ENCODE measurements around the gene MAP2K6. TPM values are rescaled to one million over a fixed set of nuclear protein-coding genes. Genes with fewer than 3 reads are reported as not detected.

The MAP2K6 gene
- total and polyA plus RNA-seq, 4 donors = 2.2 to 14.4 (median 7.6) TPM

DNA sequence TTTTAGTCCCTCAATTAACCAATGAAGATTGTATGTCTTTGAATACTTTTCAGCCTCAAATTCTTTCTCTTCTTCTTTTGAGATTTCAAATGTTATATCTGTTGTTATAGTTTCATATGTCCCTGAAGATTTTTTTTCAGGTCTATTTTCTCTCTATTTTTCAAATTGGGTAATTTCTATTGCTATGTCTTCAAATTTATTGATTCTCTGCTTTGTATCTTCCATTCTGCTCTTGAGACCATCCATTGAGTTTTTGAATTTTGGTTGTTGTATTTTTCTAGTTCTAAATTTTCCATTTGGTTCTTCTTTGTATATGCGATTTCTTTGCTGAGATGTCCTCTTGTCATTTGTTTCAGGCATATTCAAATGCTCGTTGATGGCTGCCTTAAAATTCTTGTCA lies 26.7 kb downstream of the MAP2K6 start:
- no peak for ATAC-seq (ENCODE audit: insufficient read depth, low FRiP score)
- Histone ChIP-seq H3K4me3 (no peak overlapping the region), H3K27me3 (ENCODE audit: control insufficient read depth in 3 of 3, insufficient read depth in 3 of 3, low read length in 2 of 3) (no peaks in the 10 kb centered on the region), H3K36me3 (ENCODE audit: control insufficient read depth in 4 of 4, insufficient read depth in 4 of 4, low read length in 4 of 4) (no peaks in the 10 kb centered on the region), H3K9ac (ENCODE audit: insufficient read depth in 1 of 2, low read length in 2 of 2) (no peak overlapping the region), H3K9me3 (ENCODE audit: control insufficient read depth in 4 of 4, insufficient read depth in 3 of 4, low read length in 3 of 4) (peaks cover 0 to 7% (median 1%) of the 10 kb centered on the region in 4 donors), H3K27ac (ENCODE audit: low read depth in 1 of 2, low read length in 1 of 2) (no peak overlapping the region), H3K4me1 (ENCODE audit: control insufficient read depth in 5 of 5, insufficient read depth in 5 of 5, low read length in 5 of 5) (peaks cover 0 to 1% (median 0%) of the 10 kb centered on the region in 5 donors)
- TF ChIP-seq, protein P1, sequence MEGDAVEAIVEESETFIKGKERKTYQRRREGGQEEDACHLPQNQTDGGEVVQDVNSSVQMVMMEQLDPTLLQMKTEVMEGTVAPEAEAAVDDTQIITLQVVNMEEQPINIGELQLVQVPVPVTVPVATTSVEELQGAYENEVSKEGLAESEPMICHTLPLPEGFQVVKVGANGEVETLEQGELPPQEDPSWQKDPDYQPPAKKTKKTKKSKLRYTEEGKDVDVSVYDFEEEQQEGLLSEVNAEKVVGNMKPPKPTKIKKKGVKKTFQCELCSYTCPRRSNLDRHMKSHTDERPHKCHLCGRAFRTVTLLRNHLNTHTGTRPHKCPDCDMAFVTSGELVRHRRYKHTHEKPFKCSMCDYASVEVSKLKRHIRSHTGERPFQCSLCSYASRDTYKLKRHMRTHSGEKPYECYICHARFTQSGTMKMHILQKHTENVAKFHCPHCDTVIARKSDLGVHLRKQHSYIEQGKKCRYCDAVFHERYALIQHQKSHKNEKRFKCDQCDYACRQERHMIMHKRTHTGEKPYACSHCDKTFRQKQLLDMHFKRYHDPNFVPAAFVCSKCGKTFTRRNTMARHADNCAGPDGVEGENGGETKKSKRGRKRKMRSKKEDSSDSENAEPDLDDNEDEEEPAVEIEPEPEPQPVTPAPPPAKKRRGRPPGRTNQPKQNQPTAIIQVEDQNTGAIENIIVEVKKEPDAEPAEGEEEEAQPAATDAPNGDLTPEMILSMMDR (IDR thresholded peaks at IDR 0.05; ENCODE audit: control extremely low read depth, extremely low read depth) = no peak
- DNase-seq = no peak
- 95 to 97% methylated on average over 2 of the region's 2 CpGs for WGBS, 2 donors

- Histone ChIP-seq H3K27me3 (ENCODE audit: control insufficient read depth in 3 of 3, insufficient read depth in 3 of 3, low read length in 2 of 3) (no peaks in the 10 kb centered on the region), H3K4me3 (no peak overlapping the region), H3K4me1 (ENCODE audit: control insufficient read depth in 5 of 5, insufficient read depth in 5 of 5, low read length in 5 of 5) (peaks cover 0 to 7% (median 1%) of the 10 kb centered on the region in 5 donors), H3K9ac (ENCODE audit: insufficient read depth in 1 of 2, low read length in 2 of 2) (no peak overlapping the region), H3K9me3 (ENCODE audit: control insufficient read depth in 4 of 4, insufficient read depth in 3 of 4, low read length in 3 of 4) (peaks cover 0 to 7% (median 1%) of the 10 kb centered on the region in 4 donors), H3K27ac (ENCODE audit: low read depth in 1 of 2, low read length in 1 of 2) (no peak overlapping the region), H3K36me3 (ENCODE audit: control insufficient read depth in 4 of 4, insufficient read depth in 4 of 4, low read length in 4 of 4) (no peaks in the 10 kb centered on the region)
- DNase-seq (no peak), ATAC-seq (ENCODE audit: insufficient read depth, low FRiP score) (no peak)
- WGBS, 2 donors = 82 to 94% methylated on average over 4 of the region's 4 CpGs
- TF ChIP-seq, protein P1 (IDR thresholded peaks at IDR 0.05; ENCODE audit: control extremely low read depth, extremely low read depth) = no peak
Observed at GRCh38 chr17:69443138-69443537, 28.6 kb downstream of the MAP2K6 start.

DNA sequence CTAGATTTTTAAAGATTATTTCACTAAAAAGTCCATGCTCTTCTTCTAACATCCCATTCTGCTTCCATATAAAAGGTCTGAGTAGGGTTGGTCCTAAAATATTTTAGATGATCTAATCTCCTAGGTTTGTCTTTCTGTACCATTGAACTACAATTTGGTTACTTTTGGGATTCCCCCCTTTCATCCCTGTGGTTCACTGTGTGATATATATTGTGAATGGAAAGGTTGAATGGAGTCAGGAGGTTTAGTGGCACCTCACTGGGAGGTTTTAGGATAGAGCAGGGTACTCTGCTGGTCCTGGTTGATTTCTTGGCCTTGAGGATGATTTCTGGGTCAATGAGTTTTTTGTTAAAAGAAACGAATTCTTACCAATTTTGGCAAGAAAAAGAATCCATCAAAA lies 29.5 kb downstream of the MAP2K6 start:
- H3K9ac ChIP-seq (ENCODE audit: insufficient read depth in 1 of 2, low read length in 2 of 2) = no peak overlapping the region
- no peak overlapping the region for H3K27ac ChIP-seq (ENCODE audit: low read depth in 1 of 2, low read length in 1 of 2)
- peaks cover 0 to 7% (median 1%) of the 10 kb centered on the region in 4 donors for H3K9me3 ChIP-seq (ENCODE audit: control insufficient read depth in 4 of 4, insufficient read depth in 3 of 4, low read length in 3 of 4)
- no peaks in the 10 kb centered on the region for H3K36me3 ChIP-seq (ENCODE audit: control insufficient read depth in 4 of 4, insufficient read depth in 4 of 4, low read length in 4 of 4)
- H3K4me1 ChIP-seq (ENCODE audit: control insufficient read depth in 5 of 5, insufficient read depth in 5 of 5, low read length in 5 of 5) = peaks cover 0 to 15% (median 5%) of the 10 kb centered on the region in 5 donors
- WGBS, 2 donors = 78 to 82% methylated on average over 1 of the region's 1 CpG
- DNase-seq (no peak), ATAC-seq (ENCODE audit: insufficient read depth, low FRiP score) (no peak)
- H3K4me3 ChIP-seq = no peak overlapping the region
- H3K27me3 ChIP-seq (ENCODE audit: control insufficient read depth in 3 of 3, insufficient read depth in 3 of 3, low read length in 2 of 3) = no peaks in the 10 kb centered on the region
- TF ChIP-seq, protein P1 (IDR thresholded peaks at IDR 0.05; ENCODE audit: control extremely low read depth, extremely low read depth) = no peak

DNA sequence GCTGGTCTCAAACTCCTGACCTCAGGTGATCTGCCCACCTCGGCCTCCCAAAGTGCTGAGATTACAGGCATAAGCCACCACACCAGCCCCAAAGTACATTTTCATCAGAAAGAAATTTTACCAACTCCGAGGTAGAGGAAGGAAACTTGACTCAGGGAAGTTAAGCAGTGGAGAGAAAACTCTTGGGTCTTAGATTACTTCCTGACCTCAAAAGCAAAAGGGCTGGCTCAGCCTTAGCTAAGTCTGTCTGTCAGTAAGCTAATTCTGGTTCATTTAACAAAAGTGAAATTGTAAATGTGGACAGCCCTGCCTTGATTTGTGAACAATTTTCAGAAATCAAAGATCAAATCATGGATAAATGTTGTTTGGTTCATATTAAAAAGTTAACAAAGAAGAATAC lies 30.6 kb downstream of the MAP2K6 start:
- DNase-seq (no peak), ATAC-seq (ENCODE audit: insufficient read depth, low FRiP score) (no peak)
- Histone ChIP-seq H3K9me3 (ENCODE audit: control insufficient read depth in 4 of 4, insufficient read depth in 3 of 4, low read length in 3 of 4) (peaks cover 0 to 3% (median 0%) of the 10 kb centered on the region in 4 donors), H3K4me3 (no peak overlapping the region), H3K4me1 (ENCODE audit: control insufficient read depth in 5 of 5, insufficient read depth in 5 of 5, low read length in 5 of 5) (peaks cover 0 to 15% (median 5%) of the 10 kb centered on the region in 5 donors), H3K27ac (ENCODE audit: low read depth in 1 of 2, low read length in 1 of 2) (no peak overlapping the region), H3K27me3 (ENCODE audit: control insufficient read depth in 3 of 3, insufficient read depth in 3 of 3, low read length in 2 of 3) (no peaks in the 10 kb centered on the region), H3K9ac (ENCODE audit: insufficient read depth in 1 of 2, low read length in 2 of 2) (no peak overlapping the region), H3K36me3 (ENCODE audit: control insufficient read depth in 4 of 4, insufficient read depth in 4 of 4, low read length in 4 of 4) (no peaks in the 10 kb centered on the region)
- TF ChIP-seq, protein P1 (IDR thresholded peaks at IDR 0.05; ENCODE audit: control extremely low read depth, extremely low read depth) = no peak
- WGBS, 2 donors = 38 to 59% methylated on average over 2 of the region's 2 CpGs

Data from lung (tissue), 12 donors.